SK-N-SH (cell line): ENCODE results near the gene RAB17. TPM values are rescaled to one million over a fixed set of nuclear protein-coding genes. Genes with fewer than 3 reads are reported as not detected.

Source experiments
- CTCF ChIA-PET: fragments of 300-600, 350-600 bp; formaldehyde crosslinking; extraction: SDS; loops from one replicate; lab custom pipeline; 2021; lab: Yijun Ruan, JAX
- POLR2A ChIA-PET: fragments of 350-600 bp; sonication (Branson Sonifier 250); formaldehyde crosslinking; extraction: SDS; loops from one replicate; lab custom pipeline; 2020; ENCODE audit warnings: antibody characterized with exemption, inconsistent platforms; lab: Yijun Ruan, JAX
- DNase-seq: peaks from one replicate; pipeline ENCODE4 v3.0.0; 2012
- H2AFZ ChIP-seq: fragments of 200-600 bp; sonication (generic); 2 replicates; pipeline ENCODE4 v1.8.1; 2016; ENCODE audit warnings: antibody characterized with exemption, mild to moderate bottlenecking, low read depth
- H3F3A ChIP-seq: fragments of 200-600 bp; sonication (generic); replicated peaks from 2 replicates; pipeline ENCODE3; 2016; ENCODE audit warnings: antibody characterized with exemption, mild to moderate bottlenecking; ENCODE audit not compliant: insufficient read depth
- H3K27ac ChIP-seq, 2 experiments: fragments of 200-500 bp in 1 of 2; fragments of 200-600 bp in 1 of 2; sonication (Bioruptor generic) in 1 of 2; sonication (generic), shearing (Covaris generic) in 1 of 2; 2 replicates each; pipeline versions ENCODE4 v1.5.1 to v1.6.1; 2014 to 2016; ENCODE audit warnings: low read depth in 2 of 2, inconsistent platforms in 1 of 2, low read length in 1 of 2, mild to moderate bottlenecking in 1 of 2, mixed read lengths in 1 of 2
- H3K27me3 ChIP-seq: fragments of 200-600 bp; sonication (generic), shearing (Covaris generic); 2 replicates; pipeline ENCODE4 v1.6.1; 2016; ENCODE audit warnings: mixed run types; ENCODE audit not compliant: insufficient read depth
- H3K36me3 ChIP-seq, 2 experiments: fragments of 200-500 bp in 1 of 2; fragments of 200-600 bp in 1 of 2; sonication (Bioruptor generic) in 1 of 2; sonication (generic) in 1 of 2; replicated peaks in 1 of 2; 2 replicates each; pipeline versions ENCODE3 to v1.5.1; 2014 to 2016; ENCODE audit warnings: low read length in 1 of 2, mild to moderate bottlenecking in 1 of 2; ENCODE audit not compliant: insufficient read depth in 2 of 2, control insufficient read depth in 1 of 2
- H3K4me1 ChIP-seq, 2 experiments: fragments of 200-500 bp in 1 of 2; fragments of 200-600 bp in 1 of 2; sonication (Bioruptor generic) in 1 of 2; sonication (generic), shearing (Covaris generic) in 1 of 2; 2 replicates each; pipeline versions ENCODE4 v1.5.1 to v1.6.1; 2014 to 2016; ENCODE audit warnings: low read depth in 1 of 2, low read length in 1 of 2, mixed run types in 1 of 2; ENCODE audit not compliant: insufficient read depth in 2 of 2, control insufficient read depth in 1 of 2
- H3K4me2 ChIP-seq: fragments of 200-600 bp; sonication (generic), shearing (Covaris generic); 2 replicates; pipeline ENCODE4 v1.6.1; 2017; ENCODE audit warnings: mixed run types
- H3K4me3 ChIP-seq, 2 experiments: fragments of 200-500 bp in 1 of 2; fragments of 200-600 bp in 1 of 2; sonication (Bioruptor generic) in 1 of 2; sonication (generic), shearing (Covaris generic) in 1 of 2; 2 replicates each; pipeline versions ENCODE4 v1.5.1 to v1.8.1; 2014 to 2016; ENCODE audit warnings: low read depth in 2 of 2, inconsistent platforms in 1 of 2, low read length in 1 of 2, mild to moderate bottlenecking in 1 of 2, mixed read lengths in 1 of 2, moderate library complexity in 1 of 2
- H3K79me2 ChIP-seq: fragments of 200-600 bp; sonication (generic); 2 replicates; pipeline ENCODE4 v1.8.1; 2017; ENCODE audit warnings: mild to moderate bottlenecking; ENCODE audit not compliant: insufficient read depth
- H3K9ac ChIP-seq: fragments of 200-600 bp; sonication (generic); 2 replicates; pipeline ENCODE4 v1.6.1; 2017; ENCODE audit warnings: mixed run types
- H3K9me2 ChIP-seq: fragments of 200-600 bp; sonication (generic); 2 replicates; pipeline ENCODE4 v1.6.1; 2017; ENCODE audit warnings: mixed run types
- H3K9me3 ChIP-seq: fragments of 200-600 bp; sonication (generic); 2 replicates; pipeline ENCODE4 v1.6.1; 2017; ENCODE audit warnings: mixed run types, mild to moderate bottlenecking, moderate library complexity
- H4K20me1 ChIP-seq: fragments of 200-600 bp; sonication (generic); 2 replicates; pipeline ENCODE4 v1.6.1; 2017; ENCODE audit warnings: mild to moderate bottlenecking, mixed run types; ENCODE audit not compliant: insufficient read depth
- FOSL2 ChIP-seq: IDR thresholded peaks from 2 replicates; pipeline ENCODE4 v1.4.0; 2012; ENCODE audit warnings: low read depth, mild to moderate bottlenecking, moderate library complexity, borderline replicate concordance
- FOXJ3 ChIP-seq: sonication (generic); formaldehyde crosslinking; IDR thresholded peaks from 2 replicates; pipeline ENCODE4 v1.5.1; 2020; ENCODE audit warnings: mild to moderate bottlenecking, missing genetic modification reagents
- FOXM1 ChIP-seq: IDR thresholded peaks from 2 replicates; pipeline ENCODE4 v1.4.0; 2012; ENCODE audit warnings: low read depth, mild to moderate bottlenecking
- GABPA ChIP-seq: IDR thresholded peaks from 2 replicates; pipeline ENCODE4 v1.4.0; 2012; ENCODE audit warnings: low read depth, mild to moderate bottlenecking
- MAX ChIP-seq: IDR thresholded peaks from 2 replicates; pipeline ENCODE4 v1.4.0; 2012; ENCODE audit warnings: low read depth
- NFIC ChIP-seq: IDR thresholded peaks from 2 replicates; pipeline ENCODE4 v1.4.0; 2012; ENCODE audit warnings: borderline replicate concordance
- NRF1 ChIP-seq: IDR thresholded peaks from 2 replicates; pipeline ENCODE4 v1.6.1; 2012; ENCODE audit warnings: low read depth, mild to moderate bottlenecking, low read length
- RAD21 ChIP-seq: IDR thresholded peaks from 2 replicates; pipeline ENCODE4 v1.6.1; 2012; ENCODE audit warnings: mild to moderate bottlenecking, low read length
- REST ChIP-seq: IDR thresholded peaks from 2 replicates; pipeline ENCODE4 v1.6.1; 2012; ENCODE audit warnings: mild to moderate bottlenecking, low read depth, low read length, moderate library complexity
- SIN3A ChIP-seq: IDR thresholded peaks from 2 replicates; pipeline ENCODE4 v1.6.1; 2012; ENCODE audit warnings: low read depth, mild to moderate bottlenecking, low read length, moderate library complexity, borderline replicate concordance
- SMC3 ChIP-seq: IDR thresholded peaks from 2 replicates; pipeline ENCODE4 v1.6.1; 2012; ENCODE audit warnings: low read depth, low read length, improper control_type of control experiment
- TCF12 ChIP-seq: IDR thresholded peaks from 2 replicates; pipeline ENCODE4 v1.4.0; 2012
- USF1 ChIP-seq: IDR thresholded peaks from 2 replicates; pipeline ENCODE4 v1.4.0; 2012; ENCODE audit warnings: low read depth, borderline replicate concordance
- YY1 ChIP-seq: IDR thresholded peaks from 2 replicates; pipeline ENCODE4 v1.4.0; 2012; ENCODE audit warnings: low read depth, mild to moderate bottlenecking
- WGBS: methylation state at CpG from one replicate; pipeline ENCODE4 v1.1.6; 2017; ENCODE audit warnings: low lambda C conversion rate; 5-methylcytosine and 5-hydroxymethylcytosine counted together
- polyA plus RNA-seq, 3 experiments: library from polyadenylated mRNA; depleted of rRNA; stranded (reverse); fragments of >200 nt; gene quantifications; 2 replicates each; pipeline ENCODE4 v1.2.3, GENCODE V29; 2012

RAB17 gene
- polyA plus RNA-seq, 1 of the 3 experiments (the other 2 are of a cell fraction) = 0.10 TPM

GRCh38 chr2:237637429-237638135 is 47.0 kb upstream of the RAB17 start:
- WGBS = 87% methylated on average over 3 of the region's 3 CpGs
- POLR2A ChIA-PET = no interaction called here
- H3K27me3 ChIP-seq = no peaks in the 10 kb centered on the region; the same call in 1 of the 2 replicates

GRCh38 chr2:237636578-237636977 is 46.0 kb upstream of the RAB17 start:
- WGBS = 100% methylated on average over 1 of the region's 1 CpG

More at GRCh38 chr2:237637429-237638135, 47.0 kb upstream of the RAB17 start:
- Histone ChIP-seq H3K9me2 (no peaks in the 10 kb centered on the region), H3K79me2 (peaks cover 93% of the 10 kb centered on the region), H3K36me3 (peaks cover 5 to 23% of the 10 kb centered on the region in 2 experiments), H3K9me3 (0 out of 2 replicates have a peak, but pooled peaks cover 4% of the 10 kb centered on the region), H3F3A (no peaks in the 10 kb centered on the region), H2AFZ (no peak overlapping the region), H3K27ac (no peak overlapping the region), H3K4me3 (no peak overlapping the region), H3K9ac (no peak overlapping the region), H4K20me1 (no peaks in the 10 kb centered on the region), H3K4me2 (no peak overlapping the region), H3K4me1 (no peaks in the 10 kb centered on the region; a peak in 2 of 4 replicates)
- CTCF ChIA-PET = interaction anchor here (1.6 to 2.1 kb wide), 3 partner anchors 9 to 109 kb away, joined by 4 to 7 read pairs (median 6); no protein-coding TSS in a partner anchor
- TF ChIP-seq TCF12 (no peak), FOSL2 (no peak), SIN3A (no peak), YY1 (no peak), FOXJ3 (no peak)
- DNase-seq = no peak

More at GRCh38 chr2:237636578-237636977, 46.0 kb upstream of the RAB17 start:
- Histone ChIP-seq H3K4me2 (no peak overlapping the region), H2AFZ (no peak overlapping the region), H3K9me3 (0 out of 2 replicates have a peak, but pooled peaks cover 4% of the 10 kb centered on the region), H3K36me3 (peaks cover 8 to 23% of the 10 kb centered on the region in 2 experiments), H3K27ac (no peak overlapping the region), H3K4me3 (no peak overlapping the region), H3K4me1 (no peaks in the 10 kb centered on the region; a peak in 2 of 4 replicates), H3F3A (no peaks in the 10 kb centered on the region), H3K79me2 (peaks cover 94% of the 10 kb centered on the region), H3K9me2 (no peaks in the 10 kb centered on the region), H3K9ac (no peak overlapping the region), H3K27me3 (no peaks in the 10 kb centered on the region), H4K20me1 (no peaks in the 10 kb centered on the region)
- TF ChIP-seq NRF1 = no peak
- no peak for TF ChIP-seq FOXM1
- TF ChIP-seq RAD21 = no peak
- TF ChIP-seq FOSL2 = no peak
- no peak for TF ChIP-seq NFIC
- TF ChIP-seq GABPA = no peak
- TF ChIP-seq USF1 = no peak
- no peak for TF ChIP-seq SMC3
- no peak for TF ChIP-seq MAX
- TF ChIP-seq REST = no peak
- ChIA-PET POLR2A (no interaction called here), CTCF (no interaction called here)
- DNase-seq = no peak
